CD14-positive monocyte (primary cell): ENCODE results near the gene ANO7. TPM values are rescaled to one million over a fixed set of nuclear protein-coding genes. Genes with fewer than 3 reads are reported as not detected.

Experiments used
- DNase-seq, 3 donors: peaks; one replicate each; pipeline ENCODE4 v3.0.0-alpha.2; 2011 to 2022
- H2AFZ ChIP-seq: 2 replicates; pipeline ENCODE4 v1.6.0; 2012; ENCODE audit warnings: mild to moderate bottlenecking, low read depth, low read length, inconsistent platforms; ENCODE audit not compliant: insufficient read depth, poor library complexity, severe bottlenecking
- H3K27ac ChIP-seq, 2 donors: 1 replicate in 1 of 2; 2 replicates in 1 of 2; pipeline ENCODE4 v1.5.1; 2012 to 2013; ENCODE audit warnings: low read length in 2 of 2, control low read depth in 1 of 2, inconsistent platforms in 1 of 2, low read depth in 1 of 2, mild to moderate bottlenecking in 1 of 2
- H3K27me3 ChIP-seq, 2 donors: one replicate each; pipeline versions ENCODE4 v1.6.0 to v1.6.1; 2011 to 2013; ENCODE audit warnings: low read length in 2 of 2; ENCODE audit not compliant: control insufficient read depth in 2 of 2, insufficient read depth in 2 of 2
- H3K36me3 ChIP-seq, 2 donors: replicated peaks in 1 of 2; 1 replicate in 1 of 2; 2 replicates in 1 of 2; pipeline versions ENCODE4 v1.5.1 to v1.6.1; 2012 to 2013; ENCODE audit warnings: low read length in 2 of 2, control low read depth in 1 of 2, inconsistent platforms in 1 of 2, mild to moderate bottlenecking in 1 of 2; ENCODE audit not compliant: insufficient read depth in 2 of 2, control insufficient read depth in 1 of 2
- H3K4me1 ChIP-seq, 2 donors: 1 replicate in 1 of 2; 2 replicates in 1 of 2; pipeline versions ENCODE4 v1.5.1 to v1.6.1; 2012 to 2013; ENCODE audit warnings: low read length in 2 of 2, control low read depth in 1 of 2, inconsistent platforms in 1 of 2, mild to moderate bottlenecking in 1 of 2, moderate library complexity in 1 of 2; ENCODE audit not compliant: insufficient read depth in 2 of 2, control insufficient read depth in 1 of 2
- H3K4me2 ChIP-seq: replicated peaks from 2 replicates; pipeline ENCODE3; 2012; ENCODE audit warnings: low read length, moderate library complexity, mild to moderate bottlenecking; ENCODE audit not compliant: poor library complexity, severe bottlenecking; ENCODE audit errors: extremely low read depth
- H3K4me3 ChIP-seq, 3 experiments: fragments of 200-600 bp in 1 of 3; sonication (generic) in 1 of 3; replicated peaks in 1 of 3; 1 replicate in 2 of 3; 2 replicates in 1 of 3; pipeline ENCODE4 v1.5.1; 2011 to 2013; ENCODE audit warnings: low read length in 3 of 3, mild to moderate bottlenecking in 3 of 3, control low read depth in 2 of 3, low read depth in 2 of 3, inconsistent platforms in 1 of 3, moderate library complexity in 1 of 3
- H3K79me2 ChIP-seq: 2 replicates; pipeline ENCODE4 v1.6.0; 2012; ENCODE audit warnings: mild to moderate bottlenecking, control low read depth, inconsistent platforms, low read length, moderate library complexity; ENCODE audit not compliant: insufficient read depth
- H3K9ac ChIP-seq: 2 replicates; pipeline ENCODE4 v1.6.0; 2017; ENCODE audit warnings: low read length, mild to moderate bottlenecking; ENCODE audit not compliant: insufficient read depth, poor library complexity, severe bottlenecking
- H3K9me3 ChIP-seq, 2 donors: replicated peaks in 1 of 2; 1 replicate in 1 of 2; 2 replicates in 1 of 2; pipeline versions ENCODE4 v1.5.1 to v1.6.1; 2012 to 2013; ENCODE audit warnings: low read length in 2 of 2, control low read depth in 1 of 2; ENCODE audit not compliant: control insufficient read depth in 1 of 2, insufficient read depth in 1 of 2
- H4K20me1 ChIP-seq: 2 replicates; pipeline ENCODE4 v1.6.0; 2012; ENCODE audit warnings: mild to moderate bottlenecking, low read length, control low read depth, moderate library complexity; ENCODE audit not compliant: insufficient read depth
- H3K27ac Mint-ChIP-seq, 7 donors: one replicate each; pipeline ENCODE4 v1.8.0; 2020; ENCODE audit warnings: mild to moderate bottlenecking in 7 of 7, mixed read lengths in 7 of 7, moderate library complexity in 6 of 7, inconsistent platforms in 2 of 7
- H3K27me3 Mint-ChIP-seq, 3 donors: one replicate each; pipeline ENCODE4 v1.8.0; 2021 to 2022; ENCODE audit warnings: low read depth in 3 of 3, mild to moderate bottlenecking in 3 of 3, mixed read lengths in 3 of 3, moderate library complexity in 3 of 3, inconsistent platforms in 1 of 3
- H3K36me3 Mint-ChIP-seq, 2 donors: one replicate each; pipeline ENCODE4 v1.8.0; 2020; ENCODE audit warnings: mixed read lengths in 2 of 2, inconsistent platforms in 1 of 2, mild to moderate bottlenecking in 1 of 2
- H3K4me1 Mint-ChIP-seq: one replicate; pipeline ENCODE4 v1.8.0; 2020; ENCODE audit warnings: mild to moderate bottlenecking, mixed read lengths
- H3K4me3 Mint-ChIP-seq, 2 donors: one replicate each; pipeline ENCODE4 v1.8.0; 2020; ENCODE audit warnings: mild to moderate bottlenecking in 2 of 2, mixed read lengths in 2 of 2, moderate library complexity in 1 of 2
- H3K9me3 Mint-ChIP-seq, 7 donors: one replicate each; pipeline ENCODE4 v1.8.0; 2020 to 2022; ENCODE audit warnings: mixed read lengths in 7 of 7, mild to moderate bottlenecking in 6 of 7, moderate library complexity in 6 of 7, inconsistent platforms in 2 of 7
- CTCF ChIP-seq: fragments of 200-600 bp; IDR thresholded peaks from one replicate; pipeline ENCODE4 v1.8.0; 2022; ENCODE audit warnings: antibody characterized with exemption, mild to moderate bottlenecking
- WGBS: methylation state at CpG from one replicate; pipeline ENCODE4 v1.1.5; 2013; ENCODE audit warnings: missing lambda C conversion rate; ENCODE audit not compliant: insufficient coverage; 5-methylcytosine and 5-hydroxymethylcytosine counted together
- intact Hi-C, 2 donors: fragments of 100-400 bp; cut with micrococcal nuclease; formaldehyde crosslinking; loops; one replicate each; pipeline versions ENCODE4 v1.15.0 to v1.15.1; 2023
- polyA minus RNA-seq: library from RNA; depleted of rRNA, polyadenylated mRNA; stranded (reverse); fragments of >200 nt; gene quantifications from 2 replicates; pipeline ENCODE4 v1.2.3, GENCODE V29; 2012
- polyA plus RNA-seq, 3 donors: library from polyadenylated mRNA; depleted of rRNA in 1 of 3; unstranded in 2 of 3; stranded (reverse) in 1 of 3; fragments of 300-500 nt in 2 of 3; fragments of >200 nt in 1 of 3; fragmentation: Illumina TruSeq in 2 of 3; gene quantifications; 1 replicate in 2 of 3; 2 replicates in 1 of 3; pipeline ENCODE4 v1.2.3, GENCODE V29; 2012 to 2021
- total RNA-seq, 12 experiments: library from RNA in 1 of 12; stranded (reverse) in 1 of 12; fragments of 120-200 nt in 1 of 12; gene quantifications; one replicate each; pipeline ENCODE4 v1.2.4 and lab custom pipeline; 2013 to 2026; ENCODE audit warnings: mixed read lengths in 6 of 12, inconsistent platforms in 1 of 12

The ANO7 gene
- total RNA-seq (2013): 0.04 TPM
- polyA plus RNA-seq: under 1 TPM in 1 of 3 donors, not detected in 2; 0.03 TPM
- polyA minus RNA-seq: 0.08 and 0.14 TPM in 2 replicates
- total RNA-seq (lab: John Stamatoyannopoulos, UW): 0 to 1.1 (median 0.12) reads per million in 11 experiments

- Histone ChIP-seq H3K27me3 (no peaks in the 10 kb centered on the region), H3K9me3 (no peaks in the 10 kb centered on the region), H3K9ac (no peak within 1 kb of the TSS), H3K4me1 (no peaks in the 10 kb centered on the region), H4K20me1 (no peaks in the 10 kb centered on the region), H3K4me2 (no peak within 1 kb of the TSS), H3K4me3 (no peak within 1 kb of the TSS), H2AFZ (no peak within 1 kb of the TSS), H3K27ac (no peak within 1 kb of the TSS), H3K79me2 (no peaks in the 10 kb centered on the region), H3K36me3 (peaks cover 0 to 2% of the 10 kb centered on the region in 2 donors)
- Mint-ChIP-seq H3K9me3 (peaks cover 0 to 1% (median 0%) of the 10 kb centered on the region in 7 donors), H3K4me1 (no peaks in the 10 kb centered on the region), H3K36me3 (peaks cover 5 to 7% of the 10 kb centered on the region in 2 donors), H3K27me3 (peaks cover 0 to 2% (median 1%) of the 10 kb centered on the region in 3 donors), H3K4me3 (no peak within 1 kb of the TSS), H3K27ac (no peak within 1 kb of the TSS)
- 88% methylated on average over 14 of the region's 21 CpGs for WGBS
- intact Hi-C loops: no loop called here
- no peak for DNase-seq
- TF ChIP-seq CTCF: no peak
Observed at GRCh38 chr2:241188361-241189092, at the start of gene ANO7. TSS of gene ANO7 (plus strand) at chr2:241188677. CDS start at chr2:241190064, 1,387 bp downstream.

- H3K4me1 ChIP-seq: no peaks in the 10 kb centered on the region
- no peak overlapping the region for H3K9ac ChIP-seq
- Mint-ChIP-seq H3K36me3 (peaks cover 26 to 37% of the 10 kb centered on the region in 2 donors), H3K9me3 (no peaks in the 10 kb centered on the region), H3K27me3 (peaks cover 0 to 2% (median 1%) of the 10 kb centered on the region in 3 donors), H3K4me1 (no peaks in the 10 kb centered on the region), H3K27ac (peak overlapping the region in 1 of 7 donors; percentile 36), H3K4me3 (no peak overlapping the region)
- WGBS: 96% methylated on average over 21 of the region's 24 CpGs
- H3K27me3 ChIP-seq: no peaks in the 10 kb centered on the region
- H3K79me2 ChIP-seq: no peaks in the 10 kb centered on the region
- H3K4me2 ChIP-seq: no peak overlapping the region
- H3K27ac ChIP-seq: no peak overlapping the region
- no peak overlapping the region for H2AFZ ChIP-seq
- no peak for TF ChIP-seq CTCF
- no peak for DNase-seq
- intact Hi-C loops: no loop called here
- H3K4me3 ChIP-seq: no peak overlapping the region
- H3K9me3 ChIP-seq: no peaks in the 10 kb centered on the region
- H4K20me1 ChIP-seq: no peaks in the 10 kb centered on the region
- peaks cover 9 to 36% of the 10 kb centered on the region in 2 donors for H3K36me3 ChIP-seq
Observed at GRCh38 chr2:241139531-241140444, 48.7 kb upstream of the ANO7 start.
